GM12875 (cell line): ENCODE data around the gene TMEM134.
A peak's percentile ranks its signal among the peaks of the same experiment; 100 is the strongest.

Source experiments
- H3K4me3 ChIP-seq: one replicate; pipeline ENCODE4 v1.5.1; 2011; ENCODE audit warnings: low read depth, low read length, control low read depth
- CTCF ChIP-seq: IDR thresholded peaks from 2 replicates; pipeline ENCODE4 v1.5.1; 2011; ENCODE audit warnings: low read depth, mild to moderate bottlenecking, control low read depth, inconsistent platforms, low read length, moderate library complexity, borderline replicate concordance; ENCODE audit not compliant: insufficient read depth

Gene TMEM134

GRCh38 chr11:67433536-67434394, 35.3 kb downstream of the TMEM134 start:
- H3K4me3 ChIP-seq, result peak overlapping the region; percentile 95
- no peak for TF ChIP-seq CTCF

- TF ChIP-seq CTCF, result no peak
- H3K4me3 ChIP-seq, result no peak overlapping the region
These were observed 36.2 kb downstream of the TMEM134 start for GRCh38 chr11:67432655-67433349.

- TF ChIP-seq CTCF, result no peak
- H3K4me3 ChIP-seq, result no peak overlapping the region
These were observed 37.5 kb downstream of the TMEM134 start for GRCh38 chr11:67431346-67432249.

- H3K4me3 ChIP-seq, result no peak overlapping the region
- TF ChIP-seq CTCF, result no peak
These were observed 39.3 kb downstream of the TMEM134 start for GRCh38 chr11:67429722-67430121.

GRCh38 chr11:67429038-67429668, 39.9 kb downstream of the TMEM134 start:
- TF ChIP-seq CTCF, result no peak
- H3K4me3 ChIP-seq, result peak overlapping the region; percentile 97
